ENCODE measurements around the gene MDGA2. TPM values are rescaled to one million over a fixed set of nuclear protein-coding genes. Genes with fewer than 3 reads are reported as not detected.

Gene MDGA2
- total RNA-seq, 6 experiments from 2014 or later, result 0.17 to 0.53 (median 0.27) TPM; not detected in 3

- Histone ChIP-seq H3K27ac (no peak overlapping the region), H3K9me3 (no peaks in the 10 kb centered on the region), H3K27me3 (no peaks in the 10 kb centered on the region), H3K36me3 (no peaks in the 10 kb centered on the region), H3K4me3 (no peak overlapping the region), H3K4me1 (no peaks in the 10 kb centered on the region)
- intact Hi-C loops (cut with DNase I), result no loop called here
- no peak for ATAC-seq
- 29% methylated on average over 1 of the region's 1 CpG for WGBS (ENCODE audit: insufficient coverage, low coverage, low lambda C conversion rate, missing lambda C conversion rate)
- no peak for TF ChIP-seq CTCF (IDR thresholded peaks at IDR 0.05)
- no peak for TF ChIP-seq POLR2A (IDR thresholded peaks at IDR 0.05)
- DNase-seq, result no peak
Observed at GRCh38 chr14:47543459-47543858, 131.9 kb downstream of the MDGA2 start.

- no peaks in the 10 kb centered on the region for H3K36me3 ChIP-seq
- H3K4me3 ChIP-seq, result no peak overlapping the region
- H3K27ac ChIP-seq, result no peak overlapping the region
- intact Hi-C loops (cut with DNase I), result no loop called here
- 39% methylated on average over 4 of the region's 4 CpGs for WGBS (ENCODE audit: insufficient coverage, low coverage, low lambda C conversion rate, missing lambda C conversion rate)
- DNase-seq (no peak), ATAC-seq (no peak)
- H3K27me3 ChIP-seq, result no peaks in the 10 kb centered on the region
- no peaks in the 10 kb centered on the region for H3K4me1 ChIP-seq
- no peaks in the 10 kb centered on the region for H3K9me3 ChIP-seq
- TF ChIP-seq CTCF (IDR thresholded peaks at IDR 0.05), result no peak
- no peak for TF ChIP-seq POLR2A (IDR thresholded peaks at IDR 0.05)
Observed at GRCh38 chr14:47541662-47542061, 133.7 kb downstream of the MDGA2 start.

- DNase-seq, result no peak
- ATAC-seq, result peak; percentile 79 to 95 (median 82)
- 11% methylated on average over 3 of the region's 3 CpGs for WGBS (ENCODE audit: insufficient coverage, low coverage, low lambda C conversion rate, missing lambda C conversion rate)
Observed at GRCh38 chr14:47539031-47539461, 136.4 kb downstream of the MDGA2 start.

GRCh38 chr14:47536341-47536740, 139.1 kb downstream of the MDGA2 start:
- intact Hi-C loops (cut with DNase I), result loop anchor here in 1 of 2 donors (10.0 kb wide), 1 partner anchor 92 kb away; no protein-coding TSS in a partner anchor
- TF ChIP-seq CTCF (IDR thresholded peaks at IDR 0.05) (no peak), POLR2A (IDR thresholded peaks at IDR 0.05) (no peak)
- no peaks in the 10 kb centered on the region for H3K4me1 ChIP-seq
- DNase-seq (no peak), ATAC-seq (no peak)
- H3K27ac ChIP-seq, result no peak overlapping the region
- no peaks in the 10 kb centered on the region for H3K27me3 ChIP-seq
- H3K36me3 ChIP-seq, result no peaks in the 10 kb centered on the region
- no peak overlapping the region for H3K4me3 ChIP-seq
- 51% methylated on average over 2 of the region's 2 CpGs for WGBS (ENCODE audit: insufficient coverage, low coverage, low lambda C conversion rate, missing lambda C conversion rate)
- no peaks in the 10 kb centered on the region for H3K9me3 ChIP-seq

More at GRCh38 chr14:47539031-47539461, 136.4 kb downstream of the MDGA2 start:
- intact Hi-C loops (cut with DNase I), result loop anchor here in 1 of 2 donors (10.0 kb wide), 1 partner anchor 94 kb away; no protein-coding TSS in a partner anchor
- H3K9me3 ChIP-seq, result no peaks in the 10 kb centered on the region
- no peaks in the 10 kb centered on the region for H3K36me3 ChIP-seq
- H3K27ac ChIP-seq, result no peak overlapping the region
- no peak overlapping the region for H3K4me3 ChIP-seq
- TF ChIP-seq POLR2A (IDR thresholded peaks at IDR 0.05) (no peak), CTCF (IDR thresholded peaks at IDR 0.05) (peak; percentile 53 to 71 (median 61))
- no peaks in the 10 kb centered on the region for H3K27me3 ChIP-seq
- no peaks in the 10 kb centered on the region for H3K4me1 ChIP-seq

All from right lobe of liver (tissue), 6 donors.